H1 (cell line): ENCODE data around the gene NKAIN2. TPM values are rescaled to one million over a fixed set of nuclear protein-coding genes. Genes with fewer than 3 reads are reported as not detected.

Source experiments
- CTCF ChIA-PET: fragments of 300-600 bp; sonication (Branson Sonifier 250); formaldehyde crosslinking; loops from one replicate; lab custom pipeline; 2021; ENCODE audit not compliant: partially characterized antibody; lab: Charles Lee
- POLR2A ChIA-PET: fragments of 300-600 bp; sonication (Branson Sonifier 250); formaldehyde crosslinking; loops from one replicate; lab custom pipeline; 2021; ENCODE audit warnings: inconsistent platforms; ENCODE audit not compliant: partially characterized antibody; lab: Charles Lee
- DNase-seq, 2 experiments: peaks; one replicate each; pipeline versions ENCODE4 v3.0.0 to v3.0.0-alpha.2; 2010 to 2022; ENCODE audit warnings: low spot score in 2 of 2, low read depth in 1 of 2, mixed read lengths in 1 of 2
- FAIRE-seq: peaks from 2 replicates; lab custom pipeline; 2011; peaks lifted over from hg19 to GRCh38; lab: Jason Lieb, UNC
- H2AFZ ChIP-seq: 2 replicates; pipeline ENCODE4 v1.8.1; 2012; ENCODE audit warnings: low read length, inconsistent platforms
- H2AK5ac ChIP-seq: 2 replicates; pipeline ENCODE4 v1.6.1; 2013; ENCODE audit warnings: low read depth, low read length
- H2BK120ac ChIP-seq: replicated peaks from 2 replicates; pipeline ENCODE3; 2013; ENCODE audit warnings: low read depth, low read length, inconsistent platforms
- H2BK12ac ChIP-seq: 2 replicates; pipeline ENCODE4 v1.6.1; 2013; ENCODE audit warnings: low read depth, low read length
- H2BK15ac ChIP-seq: 2 replicates; pipeline ENCODE4 v1.6.1; 2013; ENCODE audit warnings: low read length
- H2BK20ac ChIP-seq: 2 replicates; pipeline ENCODE4 v1.6.1; 2013; ENCODE audit warnings: low read length
- H2BK5ac ChIP-seq: 2 replicates; pipeline ENCODE4 v1.6.1; 2013; ENCODE audit warnings: low read depth, low read length
- H3K14ac ChIP-seq: 2 replicates; pipeline ENCODE4 v1.6.1; 2013; ENCODE audit warnings: inconsistent platforms; ENCODE audit not compliant: insufficient read length
- H3K18ac ChIP-seq: 2 replicates; pipeline ENCODE4 v1.6.1; 2013; ENCODE audit warnings: low read length; ENCODE audit errors: extremely low read depth
- H3K23ac ChIP-seq: 2 replicates; pipeline ENCODE4 v1.6.1; 2013; ENCODE audit warnings: inconsistent platforms; ENCODE audit not compliant: insufficient read length
- H3K23me2 ChIP-seq: 2 replicates; pipeline ENCODE4 v1.6.1; 2013; ENCODE audit warnings: low read depth, low read length
- H3K27ac ChIP-seq: 2 replicates; pipeline ENCODE4 v1.6.1; 2011; ENCODE audit warnings: low read depth, low read length, inconsistent platforms
- H3K27me3 ChIP-seq, 4 experiments: replicated peaks in 1 of 4; 1 replicate in 1 of 4; 2 replicates in 3 of 4; pipeline versions ENCODE4 v1.6.1 to v1.8.1; 2011 to 2013; ENCODE audit warnings: low read length in 3 of 4, mild to moderate bottlenecking in 3 of 4, inconsistent platforms in 2 of 4, mixed read lengths in 2 of 4, moderate library complexity in 1 of 4; ENCODE audit not compliant: control insufficient read depth in 3 of 4, insufficient read depth in 3 of 4; ENCODE audit errors: extremely low read depth in 1 of 4
- H3K36me3 ChIP-seq, 4 experiments: 2 replicates each; pipeline versions ENCODE4 v1.6.1 to v1.8.1; 2011 to 2013; ENCODE audit warnings: mild to moderate bottlenecking in 4 of 4, low read length in 3 of 4, moderate library complexity in 2 of 4, control low read depth in 1 of 4, inconsistent platforms in 1 of 4; ENCODE audit not compliant: insufficient read depth in 4 of 4, control insufficient read depth in 2 of 4
- H3K4ac ChIP-seq: replicated peaks from 2 replicates; pipeline ENCODE3; 2013; ENCODE audit warnings: low read length, low read depth, mixed read lengths, inconsistent platforms; ENCODE audit not compliant: insufficient read length
- H3K4me1 ChIP-seq, 4 experiments: replicated peaks in 1 of 4; 1 replicate in 1 of 4; 2 replicates in 3 of 4; pipeline versions ENCODE4 v1.6.1 to v1.8.1; 2011 to 2013; ENCODE audit warnings: low read length in 3 of 4, inconsistent platforms in 2 of 4, mixed read lengths in 1 of 4; ENCODE audit not compliant: insufficient read depth in 4 of 4, control insufficient read depth in 3 of 4
- H3K4me2 ChIP-seq, 2 experiments: 2 replicates each; pipeline versions ENCODE4 v1.6.1 to v1.8.1; 2011 to 2013; ENCODE audit warnings: low read depth in 2 of 2, low read length in 2 of 2, control low read depth in 1 of 2, inconsistent platforms in 1 of 2, mild to moderate bottlenecking in 1 of 2; ENCODE audit not compliant: insufficient read depth in 1 of 2
- H3K4me3 ChIP-seq, 4 experiments: fragments of 200-600, 300-600 bp in 1 of 4; sonication (generic), shearing (Covaris generic), sonication (Bioruptor Twin) in 1 of 4; 2 replicates each; pipeline versions ENCODE4 v1.5.1 to v1.8.1; 2011 to 2016; ENCODE audit warnings: low read length in 4 of 4, low read depth in 3 of 4, control low read depth in 2 of 4, inconsistent platforms in 2 of 4, mild to moderate bottlenecking in 2 of 4, mixed read lengths in 1 of 4, moderate library complexity in 1 of 4; ENCODE audit not compliant: insufficient read depth in 2 of 4; ENCODE audit errors: extremely low read depth in 1 of 4
- H3K56ac ChIP-seq: replicated peaks from 2 replicates; pipeline ENCODE3; 2013; ENCODE audit warnings: low read depth, mild to moderate bottlenecking, mixed read lengths, low read length, inconsistent platforms; ENCODE audit not compliant: insufficient read length
- H3K79me1 ChIP-seq: 2 replicates; pipeline ENCODE4 v1.6.1; 2013; ENCODE audit warnings: low read depth, low read length, control low read depth
- H3K79me2 ChIP-seq, 2 experiments: 2 replicates each; pipeline versions ENCODE4 v1.6.1 to v1.8.1; 2012 to 2013; ENCODE audit warnings: low read length in 2 of 2, mild to moderate bottlenecking in 2 of 2, inconsistent platforms in 1 of 2; ENCODE audit not compliant: insufficient read depth in 2 of 2, control insufficient read depth in 1 of 2
- H3K9ac ChIP-seq, 4 experiments: replicated peaks in 1 of 4; 1 replicate in 1 of 4; 2 replicates in 3 of 4; pipeline versions ENCODE4 v1.6.1 to v1.8.1; 2011 to 2013; ENCODE audit warnings: low read depth in 3 of 4, low read length in 3 of 4, control low read depth in 2 of 4, mild to moderate bottlenecking in 2 of 4, moderate library complexity in 2 of 4, inconsistent platforms in 1 of 4; ENCODE audit errors: extremely low read depth in 1 of 4
- H3K9me3 ChIP-seq, 2 experiments: 2 replicates each; pipeline versions ENCODE4 v1.6.1 to v1.8.1; 2012 to 2013; ENCODE audit warnings: mild to moderate bottlenecking in 2 of 2, moderate library complexity in 2 of 2, control low read depth in 1 of 2, inconsistent platforms in 1 of 2, low read depth in 1 of 2, low read length in 1 of 2, mixed read lengths in 1 of 2; ENCODE audit not compliant: insufficient read depth in 2 of 2
- H4K20me1 ChIP-seq, 2 experiments: replicated peaks in 1 of 2; 2 replicates each; pipeline versions ENCODE3 to v1.8.1; 2011 to 2013; ENCODE audit warnings: inconsistent platforms in 2 of 2, low read length in 2 of 2, mild to moderate bottlenecking in 1 of 2; ENCODE audit not compliant: insufficient read depth in 2 of 2, control insufficient read depth in 1 of 2
- H4K5ac ChIP-seq: 2 replicates; pipeline ENCODE4 v1.6.1; 2013; ENCODE audit warnings: low read length, low read depth, mixed read lengths, inconsistent platforms; ENCODE audit not compliant: insufficient read length
- H4K8ac ChIP-seq: 2 replicates; pipeline ENCODE4 v1.8.0; 2013; ENCODE audit warnings: mild to moderate bottlenecking, moderate library complexity, low read length, inconsistent platforms; ENCODE audit not compliant: insufficient read depth; ENCODE audit errors: extremely low read depth
- H4K91ac ChIP-seq: replicated peaks from 2 replicates; pipeline ENCODE3; 2013; ENCODE audit warnings: low read length, mixed read lengths, inconsistent platforms; ENCODE audit not compliant: insufficient read length
- GABPA ChIP-seq: IDR thresholded peaks from 2 replicates; pipeline ENCODE4 v1.6.1; 2011; ENCODE audit warnings: mild to moderate bottlenecking, low read length, moderate library complexity, borderline replicate concordance; ENCODE audit not compliant: insufficient read depth
- GTF2F1 ChIP-seq: IDR thresholded peaks from 2 replicates; pipeline ENCODE4 v1.6.1; 2012; ENCODE audit warnings: low read depth, low read length, improper control_type of control experiment, borderline replicate concordance
- POLR2A ChIP-seq, 2 experiments: IDR thresholded peaks; 1 replicate in 1 of 2; 2 replicates in 1 of 2; pipeline ENCODE4 v1.6.1; 2011; ENCODE audit warnings: low read depth in 2 of 2, low read length in 2 of 2, mild to moderate bottlenecking in 2 of 2; ENCODE audit errors: control extremely low read depth in 1 of 2
- SUZ12 ChIP-seq: fragments of 200-600 bp; sonication (generic); IDR thresholded peaks from 2 replicates; pipeline ENCODE4 v1.6.1; 2012; ENCODE audit warnings: mild to moderate bottlenecking, inconsistent platforms, low read length, moderate library complexity, mixed read lengths
- TBP ChIP-seq: IDR thresholded peaks from 2 replicates; pipeline ENCODE4 v1.6.1; 2011; ENCODE audit warnings: low read depth, low read length, improper control_type of control experiment
- WGBS, 2 experiments: shearing (Covaris generic) in 1 of 2; methylation state at CpG; one replicate each; pipeline versions ENCODE4 v1.1.6 to v1.1.7; 2013 to 2015; ENCODE audit warnings: low lambda C conversion rate in 2 of 2, mixed read lengths in 2 of 2, inconsistent platforms in 1 of 2, low coverage in 1 of 2, missing lambda C conversion rate in 1 of 2; ENCODE audit not compliant: insufficient replicate concordance in 2 of 2, insufficient coverage in 1 of 2, insufficient read length in 1 of 2; ENCODE audit errors: extremely low coverage in 1 of 2, missing lambda C conversion rate in 1 of 2; 5-methylcytosine and 5-hydroxymethylcytosine counted together
- polyA plus RNA-seq, 7 experiments: library from polyadenylated mRNA; depleted of rRNA in 3 of 7; stranded (reverse) in 5 of 7; unstranded in 2 of 7; fragments of >200 nt in 5 of 7; fragments of 200-250 nt in 2 of 7; gene quantifications; 1 replicate in 5 of 7; 2 replicates in 1 of 7; 4 replicates in 1 of 7; pipeline versions ENCODE4 v1.2.1 to v1.2.3, GENCODE V29; 2011 to 2013; ENCODE audit warnings: missing spikeins in 2 of 7, mixed read lengths in 2 of 7
- total RNA-seq: library from RNA; stranded (reverse); fragmentation: NEBNext Ultra II Directional; extraction: Animal tissue kit (Norgen Biotek cat#: 25700); gene quantifications from 2 replicates; pipeline ENCODE4 v1.2.1, GENCODE V29; 2021
- TF ChIP-seq, protein P1 (sequence below): IDR thresholded peaks from 2 replicates; pipeline ENCODE4 v1.6.1; 2012; ENCODE audit warnings: low read length, inconsistent platforms

Gene NKAIN2
- total and polyA plus RNA-seq, 2 of the 8 experiments (the other 6 are each of a cell fraction or from before 2014, with no cell fraction given): 0.20 to 0.34 TPM

DNA sequence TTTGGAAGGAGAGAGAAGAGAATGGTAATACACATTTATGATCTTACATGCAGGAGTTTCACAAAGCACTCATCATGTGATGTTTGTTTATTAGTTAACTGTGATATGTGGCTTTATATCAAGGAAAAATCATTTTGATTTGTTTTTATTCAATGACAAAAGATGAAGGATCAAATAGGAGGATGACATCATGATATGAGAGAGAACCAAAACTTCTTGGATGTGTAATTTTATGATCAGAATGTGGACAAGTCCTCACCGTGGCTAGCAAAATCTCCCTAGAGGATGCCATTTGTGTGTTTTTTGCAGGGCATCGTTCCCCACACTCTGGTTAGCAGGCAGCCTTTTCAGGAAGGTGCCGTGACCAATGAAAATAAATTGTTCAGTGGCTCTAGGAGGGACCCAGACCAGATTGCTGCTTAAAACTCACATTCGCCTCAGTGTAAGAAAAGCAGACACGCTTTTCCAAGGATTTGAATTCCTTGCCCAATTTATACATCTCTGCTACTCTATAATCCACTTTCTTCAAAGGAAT is 552.7 kb downstream of the NKAIN2 start:
- no peak for FAIRE-seq
- Histone ChIP-seq H4K20me1 (no peaks in the 10 kb centered on the region), H2BK120ac (no peak overlapping the region), H3K36me3 (no peaks in the 10 kb centered on the region), H3K27me3 (no peaks in the 10 kb centered on the region), H3K4me2 (no peak overlapping the region), H2BK5ac (no peak overlapping the region), H3K9ac (no peak overlapping the region), H2BK12ac (no peak overlapping the region), H2BK20ac (no peak overlapping the region), H3K9me3 (no peaks in the 10 kb centered on the region), H3K79me1 (no peaks in the 10 kb centered on the region), H4K91ac (no peak overlapping the region), H2AFZ (no peak overlapping the region), H2BK15ac (no peak overlapping the region), H4K5ac (no peak overlapping the region), H3K4me1 (no peaks in the 10 kb centered on the region), H4K8ac (no peak overlapping the region), H2AK5ac (no peak overlapping the region), H3K14ac (no peak overlapping the region), H3K27ac (no peak overlapping the region), H3K4me3 (no peak overlapping the region), H3K56ac (no peak overlapping the region), H3K23me2 (no peaks in the 10 kb centered on the region), H3K18ac (no peak overlapping the region), H3K79me2 (no peaks in the 10 kb centered on the region), H3K23ac (no peak overlapping the region), H3K4ac (no peak overlapping the region)
- ChIA-PET POLR2A (no interaction called here), CTCF (interaction anchor here (0.6 kb wide), 1 partner anchor 1466 kb away, joined by 3 read pairs; no protein-coding TSS in a partner anchor)
- WGBS, 2 experiments: 92% methylated on average over 5 of the region's 5 CpGs; no CpG with 5 or more reads in 1 of the 2 experiments
- TF ChIP-seq, protein P1, sequence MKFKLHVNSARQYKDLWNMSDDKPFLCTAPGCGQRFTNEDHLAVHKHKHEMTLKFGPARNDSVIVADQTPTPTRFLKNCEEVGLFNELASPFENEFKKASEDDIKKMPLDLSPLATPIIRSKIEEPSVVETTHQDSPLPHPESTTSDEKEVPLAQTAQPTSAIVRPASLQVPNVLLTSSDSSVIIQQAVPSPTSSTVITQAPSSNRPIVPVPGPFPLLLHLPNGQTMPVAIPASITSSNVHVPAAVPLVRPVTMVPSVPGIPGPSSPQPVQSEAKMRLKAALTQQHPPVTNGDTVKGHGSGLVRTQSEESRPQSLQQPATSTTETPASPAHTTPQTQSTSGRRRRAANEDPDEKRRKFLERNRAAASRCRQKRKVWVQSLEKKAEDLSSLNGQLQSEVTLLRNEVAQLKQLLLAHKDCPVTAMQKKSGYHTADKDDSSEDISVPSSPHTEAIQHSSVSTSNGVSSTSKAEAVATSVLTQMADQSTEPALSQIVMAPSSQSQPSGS: no peak
- TF ChIP-seq TBP: no peak
- no peak for TF ChIP-seq GTF2F1
- no peak for TF ChIP-seq GABPA
- TF ChIP-seq SUZ12: no peak
- no peak for TF ChIP-seq POLR2A (IDR thresholded peaks at IDR 0.05; ENCODE audit: control extremely low read depth in 1 of 2, low read depth in 2 of 2, low read length in 2 of 2)
- DNase-seq: no peak
